ENCODE results near the gene ISCA2.

ISCA2 gene

GRCh38 chr14:74483321-74483720, 10.2 kb upstream of the ISCA2 start:
- no peak for ATAC-seq

DNA sequence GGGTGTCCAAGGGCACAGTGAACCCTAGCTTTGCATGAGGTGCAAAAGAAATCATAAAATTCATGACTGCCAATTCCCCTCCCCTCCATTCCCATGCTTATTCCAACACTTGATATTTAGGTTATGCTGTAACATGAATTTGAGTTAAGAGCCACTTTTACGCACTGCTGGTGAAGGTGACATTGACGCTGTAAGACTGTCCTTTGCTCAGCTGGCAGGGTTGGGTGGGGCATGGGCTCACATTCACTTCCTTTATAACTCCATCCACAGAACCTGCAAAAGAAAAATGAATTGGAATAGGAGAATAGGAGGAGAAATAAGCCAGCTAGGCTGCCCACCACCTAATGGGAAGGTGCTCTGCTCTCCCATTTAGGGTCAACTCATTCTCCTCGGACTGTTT, 7.4 kb upstream of the ISCA2 start:
- ATAC-seq = no peak

- no peak for ATAC-seq
Measured at GRCh38 chr14:74488786-74489397, 4.7 kb upstream of the ISCA2 start.

- ATAC-seq = no peak
Measured at GRCh38 chr14:74490486-74490885, 3.1 kb upstream of the ISCA2 start.

DNA sequence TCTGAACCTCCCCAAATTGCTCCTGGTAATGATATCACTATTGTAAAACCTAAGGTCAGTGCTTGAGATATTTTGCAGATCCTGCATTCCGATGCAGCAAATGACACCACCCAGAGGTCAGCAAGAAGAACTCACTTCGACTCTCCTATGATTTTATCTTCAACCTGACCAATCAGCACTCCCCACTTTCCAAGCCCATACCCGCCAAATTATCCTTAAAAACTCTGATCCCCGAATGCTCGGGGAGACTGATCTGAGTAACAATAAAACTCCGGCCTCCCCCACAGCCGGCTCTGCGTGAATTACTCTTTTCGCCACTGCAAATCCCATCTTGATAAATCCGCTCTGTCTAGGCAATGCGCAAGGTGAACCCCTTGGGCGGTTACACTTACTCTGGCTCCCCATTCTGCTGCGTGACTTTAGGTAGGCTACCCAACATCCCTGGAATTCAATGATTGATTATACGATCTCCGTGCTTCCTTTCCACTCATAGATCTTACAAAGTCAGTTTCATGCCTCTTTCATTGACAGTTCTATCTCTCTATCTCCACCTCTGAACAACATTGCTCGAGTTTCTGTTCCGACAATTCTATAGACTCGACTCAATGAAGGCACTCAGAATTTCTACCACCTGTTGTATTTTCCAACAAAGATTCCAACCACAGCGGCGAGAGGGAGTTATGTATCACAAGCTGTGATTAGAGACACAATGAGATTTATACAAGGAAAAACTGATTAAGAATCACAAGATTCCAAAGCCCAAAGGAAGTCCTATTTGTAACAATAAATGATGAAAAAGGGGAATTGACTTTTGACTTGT, 1.4 kb upstream of the ISCA2 start:
- no peak for ATAC-seq

- ATAC-seq = no peak
Measured at GRCh38 chr14:74492776-74493342, 706 bp upstream of the ISCA2 start, which contains the start of gene NPC2. Gene NPC2 (minus strand): TSS chr14:74493305. CDS start chr14:74493274, 31 bp downstream.

GRCh38 chr14:74495356-74495755, 1.8 kb downstream of the ISCA2 start:
- no peak for ATAC-seq

GRCh38 chr14:74500417-74501134, 7.0 kb downstream of the ISCA2 start:
- no peak for ATAC-seq

DNA sequence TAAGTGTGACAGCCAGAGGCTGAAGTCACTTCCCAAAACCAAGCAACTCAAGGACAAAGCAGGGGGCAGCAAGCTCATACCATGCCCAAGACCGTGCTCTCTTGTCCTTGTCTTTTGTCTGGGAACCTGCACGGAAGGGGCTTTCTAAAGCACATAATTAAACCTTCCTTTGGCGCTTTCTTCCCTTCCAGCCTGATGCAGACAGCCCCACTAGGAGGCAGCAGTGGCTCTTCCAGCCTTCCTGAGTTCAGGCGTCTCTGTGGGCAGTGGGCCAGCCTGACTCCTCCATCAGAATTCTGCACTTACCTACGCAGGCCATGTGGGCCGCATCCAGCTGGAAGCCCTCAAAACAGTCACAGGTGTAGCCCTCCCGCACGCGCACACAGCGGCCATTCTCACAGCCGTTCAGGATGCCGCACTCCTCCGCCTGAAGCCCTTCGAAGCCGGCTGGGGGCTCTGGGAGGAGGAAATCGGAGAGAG, 7.6 kb downstream of the ISCA2 start:
- no peak for ATAC-seq

DNA sequence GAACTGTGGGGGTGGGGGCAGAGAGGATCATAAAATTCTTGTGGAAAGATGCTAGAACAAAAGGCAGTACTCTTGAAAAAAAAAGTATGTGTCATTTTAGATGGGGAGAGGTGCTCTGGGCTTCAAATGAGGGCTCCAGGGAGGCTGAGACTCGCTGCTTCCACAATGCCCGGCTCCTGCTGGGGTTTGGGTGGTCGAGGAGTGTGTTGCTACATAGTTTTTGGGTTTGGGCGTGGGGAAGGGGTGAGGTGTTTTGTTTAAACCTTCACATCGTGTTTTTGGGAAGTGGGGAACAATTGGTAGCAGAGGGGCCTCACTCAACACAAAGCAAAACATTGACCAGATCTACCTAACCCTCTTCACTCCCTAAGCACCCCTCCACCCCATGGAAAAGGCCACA, 8.1 kb downstream of the ISCA2 start:
- no peak for ATAC-seq

GRCh38 chr14:74502236-74503019, 8.9 kb downstream of the ISCA2 start:
- ATAC-seq = no peak

GRCh38 chr14:74503291-74503937, 9.8 kb downstream of the ISCA2 start:
- ATAC-seq = no peak

DNA sequence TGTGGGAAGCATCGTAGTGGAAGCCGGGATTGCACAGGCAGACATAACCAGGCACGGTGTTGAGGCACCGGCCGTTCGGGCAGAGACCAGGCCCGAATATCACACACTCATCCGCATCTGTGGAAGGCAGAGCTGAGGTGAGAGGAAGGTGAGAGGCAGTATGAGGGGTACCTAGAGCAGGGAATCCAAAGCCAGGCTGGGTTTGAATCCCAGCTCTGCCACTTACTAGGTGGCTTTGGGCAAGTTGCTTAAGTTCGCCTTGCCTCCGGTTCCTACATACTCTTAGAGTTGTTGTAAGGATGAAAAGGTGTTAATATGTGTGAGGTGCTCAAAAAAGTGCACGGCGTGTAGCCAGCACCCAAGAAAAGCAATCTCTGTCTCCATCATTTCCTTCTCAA, 10.4 kb downstream of the ISCA2 start:
- ATAC-seq = no peak

DNA sequence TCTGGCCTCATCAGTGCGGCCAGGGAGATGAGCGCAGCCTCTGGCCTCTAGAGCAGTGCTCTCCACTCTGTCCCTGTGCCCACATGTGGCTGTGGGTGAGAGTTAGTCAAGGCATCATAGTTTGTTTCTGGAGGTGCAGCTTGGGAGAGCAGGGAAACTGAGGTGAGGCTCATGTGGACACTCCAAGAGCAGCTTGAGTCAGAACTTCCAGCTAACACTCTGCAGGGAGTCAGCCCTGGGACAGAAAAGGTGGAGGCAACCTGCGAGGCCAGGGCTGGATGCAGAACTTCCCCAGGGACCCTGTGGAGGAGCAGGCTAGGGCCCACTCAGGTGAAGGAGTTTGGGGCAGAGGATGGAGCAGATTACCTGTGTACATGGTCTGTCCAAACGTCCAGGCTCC, 10.8 kb downstream of the ISCA2 start:
- ATAC-seq = no peak

DNA sequence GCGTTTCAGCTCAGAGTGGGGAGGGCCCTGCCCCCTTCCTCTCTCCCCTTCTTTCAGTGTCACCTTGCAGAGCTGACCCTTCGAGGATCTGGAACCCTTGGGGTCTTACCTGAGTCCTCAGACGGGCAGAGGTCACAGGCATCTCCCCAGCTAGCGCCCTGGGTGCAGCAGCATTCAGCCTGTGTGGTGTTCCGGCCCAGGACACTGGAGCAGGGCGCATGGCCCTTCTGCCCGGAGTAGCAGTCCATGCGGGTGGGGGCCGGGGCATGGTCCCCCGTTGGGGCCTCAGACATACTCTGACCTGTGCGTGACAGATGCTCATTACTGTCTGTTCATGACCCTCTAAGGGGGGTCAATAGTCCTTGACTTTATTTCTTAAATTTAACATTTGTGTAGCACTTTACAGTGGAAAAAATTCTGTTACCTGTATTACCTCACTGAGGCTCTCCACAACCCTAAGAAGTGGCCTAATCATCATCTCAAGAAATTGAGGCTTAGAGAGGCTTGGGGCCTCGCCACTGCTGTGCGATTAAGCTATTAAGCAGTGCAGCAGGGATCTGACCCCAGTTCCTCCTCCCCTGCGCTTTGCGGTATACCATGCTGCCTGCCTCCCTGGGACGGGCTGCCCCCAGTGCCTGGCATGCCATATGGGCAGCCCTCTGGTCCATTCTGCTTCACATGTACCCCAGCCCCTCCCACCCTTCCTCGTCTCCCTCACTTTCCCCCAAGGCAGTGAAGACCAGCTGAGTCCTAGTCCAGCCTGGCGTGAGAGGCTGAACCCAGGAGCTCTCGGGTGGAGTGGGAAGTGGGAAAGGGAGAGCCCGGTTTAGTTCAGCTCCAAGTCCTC, 11.5 kb downstream of the ISCA2 start:
- no peak for ATAC-seq

- ATAC-seq = no peak
Measured at GRCh38 chr14:74505831-74506230, 12.3 kb downstream of the ISCA2 start.

DNA sequence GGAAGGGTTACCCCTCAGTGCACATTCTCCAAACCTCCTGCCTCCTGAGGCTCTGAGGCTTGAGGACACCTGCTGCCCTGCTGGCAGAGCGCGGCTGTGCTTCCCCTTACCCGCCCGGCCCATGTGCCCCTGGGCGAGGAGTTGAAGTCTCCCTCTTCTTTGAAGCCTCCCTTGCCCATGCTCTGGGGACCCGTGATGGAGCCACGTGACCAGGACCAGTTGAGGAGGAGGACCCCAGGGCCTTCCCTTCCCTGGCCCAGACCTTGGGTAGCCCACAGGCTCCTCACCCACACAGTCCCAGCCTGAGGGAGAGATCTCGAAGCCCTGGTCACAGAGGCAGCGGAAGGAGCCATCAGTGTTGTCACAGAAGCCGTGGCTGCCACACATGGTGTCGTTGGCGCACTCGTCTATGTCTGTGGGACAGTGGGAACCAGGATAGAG, 12.9 kb downstream of the ISCA2 start:
- ATAC-seq = no peak

GRCh38 chr14:74507085-74507484, 13.5 kb downstream of the ISCA2 start:
- ATAC-seq = no peak

DNA sequence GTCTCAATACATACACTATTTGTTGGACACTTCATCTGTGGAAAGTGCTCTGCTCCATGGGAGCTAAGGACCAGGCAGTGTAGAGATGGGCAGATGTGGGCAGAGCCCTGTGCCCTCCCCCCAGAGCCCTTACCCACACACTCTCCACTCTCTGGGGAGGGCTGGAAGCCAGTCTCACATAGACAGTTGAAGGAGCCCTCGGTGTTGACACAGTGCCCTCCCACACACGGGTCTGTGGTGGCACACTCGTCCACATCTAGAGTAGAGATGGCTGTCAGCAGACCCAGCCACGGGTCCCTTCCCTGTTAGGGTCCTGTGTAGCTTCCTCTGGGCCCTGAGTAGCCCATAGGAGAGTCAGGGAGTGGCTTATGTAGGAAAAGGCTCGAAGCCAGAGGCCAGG, 14.3 kb downstream of the ISCA2 start:
- ATAC-seq = no peak

- no peak for ATAC-seq
Measured at GRCh38 chr14:74508292-74508731, 14.7 kb downstream of the ISCA2 start.

All from activated CD4-positive, CD25-positive, alpha-beta regulatory T cell treated with anti-CD3 and anti-CD28 coated beads, Interleukin-2, amount 50 U/mL, for 24 hours (primary cell).